Brain microvascular endothelial cell (primary cell): Measurements from ENCODE around the gene CAPN9.

Experiments used
- DNase-seq: peaks from one replicate; pipeline ENCODE4 v3.0.0-alpha.2; 2020
- H3K27ac ChIP-seq: fragments of 250-450 bp; sonication (Bioruptor Pico); 2 replicates; pipeline ENCODE4 v1.5.1; 2020; ENCODE audit warnings: mild to moderate bottlenecking, moderate library complexity
- H3K27me3 ChIP-seq: fragments of 250-450 bp; sonication (Bioruptor Pico); replicated peaks from 2 replicates; pipeline ENCODE4 v1.5.1; 2020; ENCODE audit warnings: mild to moderate bottlenecking
- H3K36me3 ChIP-seq: fragments of 250-450 bp; sonication (Bioruptor Pico); replicated peaks from 2 replicates; pipeline ENCODE4 v1.5.1; 2020; ENCODE audit warnings: mild to moderate bottlenecking
- H3K4me3 ChIP-seq: 2 replicates; pipeline ENCODE4 v1.5.1; 2011; ENCODE audit warnings: low read depth, mild to moderate bottlenecking, control low read depth, low read length, moderate library complexity
- CTCF ChIP-seq: IDR thresholded peaks from 2 replicates; pipeline ENCODE4 v1.5.1; 2011; ENCODE audit warnings: low read depth, mild to moderate bottlenecking, moderate library complexity, low read length, control low read depth, inconsistent platforms; ENCODE audit errors: missing control alignments
- in situ Hi-C: cut with HindIII; loops from 2 replicates; pipeline ENCODE4 v1.10.0; 2017; ENCODE audit warnings: low sequenced_read_pairs, low pct_ligation_motif_present

The CAPN9 gene

GRCh38 chr1:230851291-230851691 lies 104.1 kb downstream of the CAPN9 start:
- Histone ChIP-seq H3K4me3 (no peak overlapping the region), H3K27me3 (no peaks in the 10 kb centered on the region), H3K36me3 (peaks cover 7% of the 10 kb centered on the region), H3K27ac (peak overlapping the region; percentile 42)
- peak; percentile 61 for DNase-seq
- in situ Hi-C loops = no loop called here
- no peak for TF ChIP-seq CTCF
